Articular chondrocyte of knee joint (primary cell): ENCODE results near the gene NPAP1. TPM values are rescaled to one million over a fixed set of nuclear protein-coding genes. Genes with fewer than 3 reads are reported as not detected.

ENCODE experiments used
- total RNA-seq: library from RNA; depleted of rRNA; stranded (reverse); fragments of >200 nt; gene quantifications from 2 replicates; pipeline ENCODE4 v1.2.3, GENCODE V29; 2012

Gene NPAP1, protein sequence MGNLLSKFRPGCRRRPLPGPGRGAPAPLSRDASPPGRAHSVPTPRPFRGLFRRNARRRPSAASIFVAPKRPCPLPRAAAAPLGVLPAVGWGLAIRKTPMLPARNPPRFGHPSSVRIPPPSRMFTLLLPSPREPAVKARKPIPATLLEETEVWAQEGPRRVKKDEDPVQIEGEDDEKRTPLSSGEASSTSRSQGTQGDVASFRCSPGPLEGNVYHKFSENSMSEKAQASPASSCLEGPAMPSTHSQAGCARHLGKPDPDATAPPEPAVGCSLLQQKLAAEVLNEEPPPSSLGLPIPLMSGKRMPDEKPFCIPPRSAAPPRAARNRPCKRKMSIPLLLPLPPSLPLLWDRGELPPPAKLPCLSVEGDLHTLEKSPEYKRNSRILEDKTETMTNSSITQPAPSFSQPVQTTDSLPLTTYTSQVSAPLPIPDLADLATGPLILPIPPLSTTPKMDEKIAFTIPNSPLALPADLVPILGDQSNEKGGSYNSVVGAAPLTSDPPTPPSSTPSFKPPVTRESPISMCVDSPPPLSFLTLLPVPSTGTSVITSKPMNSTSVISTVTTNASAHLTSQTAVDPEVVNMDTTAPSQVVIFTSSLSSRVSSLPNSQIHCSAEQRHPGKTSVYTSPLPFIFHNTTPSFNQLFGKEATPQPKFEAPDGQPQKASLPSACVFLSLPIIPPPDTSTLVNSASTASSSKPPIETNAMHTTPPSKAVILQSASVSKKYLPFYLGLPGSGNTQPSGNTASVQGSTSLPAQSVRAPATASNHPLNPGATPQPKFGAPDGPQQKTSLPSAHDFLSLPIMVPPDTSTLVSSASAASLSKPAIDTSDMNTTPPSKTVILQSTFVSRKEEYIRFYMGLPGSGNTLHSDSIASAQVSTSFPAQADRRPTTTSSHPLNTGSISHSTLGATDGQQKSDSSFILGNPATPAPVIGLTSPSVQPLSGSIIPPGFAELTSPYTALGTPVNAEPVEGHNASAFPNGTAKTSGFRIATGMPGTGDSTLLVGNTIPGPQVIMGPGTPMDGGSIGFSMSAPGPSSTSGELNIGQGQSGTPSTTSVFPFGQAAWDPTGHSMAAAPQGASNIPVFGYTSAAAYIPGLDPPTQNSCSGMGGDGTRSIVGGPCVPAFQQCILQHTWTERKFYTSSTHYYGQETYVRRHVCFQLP
- 0.11 TPM in 1 of 2 replicates, not detected in the other for total RNA-seq

DNA sequence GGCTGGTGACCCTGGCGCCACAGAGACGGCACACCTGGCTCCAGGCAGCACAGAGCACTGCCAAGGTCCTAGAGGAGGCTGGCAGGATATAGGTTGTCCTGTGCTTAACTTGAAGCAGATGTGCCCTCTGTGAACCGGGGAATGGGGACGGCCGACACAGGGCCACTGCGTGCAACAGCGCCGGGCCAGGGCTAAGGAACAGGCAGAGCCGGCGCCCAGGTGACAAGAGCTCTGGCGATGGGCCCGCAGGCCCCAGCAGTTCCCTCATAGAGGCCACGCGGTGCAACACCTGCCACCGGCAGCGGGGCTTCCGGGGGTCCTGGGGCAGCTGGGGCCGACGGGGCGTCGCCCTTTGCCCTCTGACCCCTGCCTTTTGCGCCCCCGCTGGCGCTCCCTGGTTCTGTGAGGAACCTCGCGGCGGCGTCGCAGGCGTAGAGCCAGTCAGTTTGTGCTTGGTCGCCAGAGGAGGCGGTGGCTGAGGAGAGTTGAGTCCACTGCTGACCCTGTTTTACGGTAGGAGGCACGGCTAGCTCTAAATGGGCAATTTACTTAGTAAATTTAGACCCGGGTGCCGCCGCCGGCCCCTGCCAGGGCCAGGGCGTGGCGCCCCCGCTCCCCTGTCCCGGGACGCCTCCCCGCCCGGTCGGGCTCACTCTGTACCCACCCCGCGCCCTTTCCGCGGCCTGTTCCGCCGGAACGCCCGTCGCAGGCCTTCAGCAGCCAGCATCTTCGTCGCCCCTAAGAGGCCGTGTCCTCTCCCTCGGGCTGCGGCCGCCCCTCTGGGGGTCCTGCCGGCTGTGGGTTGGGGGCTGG is at the start of gene NPAP1:
NPAP1 (plus strand) TSS at position 444 of the 813 bp plus-strand sequence; CDS start at position 537, 93 bp downstream.

